Astrocyte of the cerebellum (primary cell): ENCODE results near the gene SH3TC1.

Source experiments
- DNase-seq: peaks from one replicate; pipeline ENCODE4 v3.0.0-alpha.2; 2011; ENCODE audit warnings: low read depth
- H3K4me3 ChIP-seq: 2 replicates; pipeline ENCODE4 v1.5.1; 2011; ENCODE audit warnings: mild to moderate bottlenecking, low read depth, low read length, moderate library complexity
- in situ Hi-C: cut with HindIII; loops from 2 replicates; pipeline ENCODE4 v1.10.0; 2017; ENCODE audit warnings: low sequenced_read_pairs
- TF ChIP-seq, protein P1 (sequence below): IDR thresholded peaks from 2 replicates; pipeline ENCODE4 v1.5.1; 2012; ENCODE audit warnings: low read length, low read depth, moderate library complexity, mild to moderate bottlenecking; ENCODE audit errors: missing control alignments

Gene SH3TC1

GRCh38 chr4:8163436-8164193, 35.5 kb upstream of the SH3TC1 start:
- H3K4me3 ChIP-seq: no peak overlapping the region
- in situ Hi-C loops: no loop called here
- TF ChIP-seq, protein P1, sequence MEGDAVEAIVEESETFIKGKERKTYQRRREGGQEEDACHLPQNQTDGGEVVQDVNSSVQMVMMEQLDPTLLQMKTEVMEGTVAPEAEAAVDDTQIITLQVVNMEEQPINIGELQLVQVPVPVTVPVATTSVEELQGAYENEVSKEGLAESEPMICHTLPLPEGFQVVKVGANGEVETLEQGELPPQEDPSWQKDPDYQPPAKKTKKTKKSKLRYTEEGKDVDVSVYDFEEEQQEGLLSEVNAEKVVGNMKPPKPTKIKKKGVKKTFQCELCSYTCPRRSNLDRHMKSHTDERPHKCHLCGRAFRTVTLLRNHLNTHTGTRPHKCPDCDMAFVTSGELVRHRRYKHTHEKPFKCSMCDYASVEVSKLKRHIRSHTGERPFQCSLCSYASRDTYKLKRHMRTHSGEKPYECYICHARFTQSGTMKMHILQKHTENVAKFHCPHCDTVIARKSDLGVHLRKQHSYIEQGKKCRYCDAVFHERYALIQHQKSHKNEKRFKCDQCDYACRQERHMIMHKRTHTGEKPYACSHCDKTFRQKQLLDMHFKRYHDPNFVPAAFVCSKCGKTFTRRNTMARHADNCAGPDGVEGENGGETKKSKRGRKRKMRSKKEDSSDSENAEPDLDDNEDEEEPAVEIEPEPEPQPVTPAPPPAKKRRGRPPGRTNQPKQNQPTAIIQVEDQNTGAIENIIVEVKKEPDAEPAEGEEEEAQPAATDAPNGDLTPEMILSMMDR: no peak
- DNase-seq: no peak

GRCh38 chr4:8164194-8164565, 34.9 kb upstream of the SH3TC1 start:
- in situ Hi-C loops: no loop called here
- H3K4me3 ChIP-seq: no peak overlapping the region
- TF ChIP-seq, protein P1: no peak
- no peak for DNase-seq

- in situ Hi-C loops: loop anchor here (5.0 kb wide), 1 partner anchor 58 kb away; no protein-coding TSS in a partner anchor
- H3K4me3 ChIP-seq: no peak overlapping the region
- no peak for DNase-seq
Observed at GRCh38 chr4:8164687-8165086, 34.4 kb upstream of the SH3TC1 start.

GRCh38 chr4:8165374-8165896, 33.7 kb upstream of the SH3TC1 start:
- DNase-seq: no peak
- TF ChIP-seq, protein P1: no peak
- H3K4me3 ChIP-seq: no peak overlapping the region
- in situ Hi-C loops: loop anchor here (5.0 kb wide), 1 partner anchor 57 kb away; no protein-coding TSS in a partner anchor

More at GRCh38 chr4:8164687-8165086, 34.4 kb upstream of the SH3TC1 start:
- TF ChIP-seq, protein P1: no peak

GRCh38 chr4:8167291-8167690, 31.8 kb upstream of the SH3TC1 start:
- TF ChIP-seq, protein P1: no peak
- H3K4me3 ChIP-seq: no peak overlapping the region
- DNase-seq: no peak
- in situ Hi-C loops: loop anchor here (5.0 kb wide), 1 partner anchor 55 kb away; no protein-coding TSS in a partner anchor

- in situ Hi-C loops: loop anchor here (5.0 kb wide), 1 partner anchor 54 kb away; no protein-coding TSS in a partner anchor
- TF ChIP-seq, protein P1: no peak
Observed at GRCh38 chr4:8167815-8168214, 31.3 kb upstream of the SH3TC1 start.

More at GRCh38 chr4:8167815-8168214, 31.3 kb upstream of the SH3TC1 start:
- DNase-seq: no peak
- H3K4me3 ChIP-seq: no peak overlapping the region
